ENCODE data around the gene SH2D4B. TPM values are rescaled to one million over a fixed set of nuclear protein-coding genes. Genes with fewer than 3 reads are reported as not detected.

Gene SH2D4B
- total and polyA plus RNA-seq, 10 of the 15 experiments (the other 5 are each of a cell fraction or from before 2014, with no cell fraction given), result 0.04 to 0.21 (median 0.13) TPM; not detected in 5

GRCh38 chr10:80530251-80530650 lies 7.5 kb upstream of the SH2D4B start:
- H3K27me3 ChIP-seq (replicated peaks in 1 of 2; ENCODE audit: control insufficient read depth in 2 of 2, insufficient read depth in 2 of 2, low read length in 1 of 2), result no peaks in the 10 kb centered on the region; a peak in 1 of 4 replicates
- no peaks in the 10 kb centered on the region for H3K79me2 ChIP-seq (ENCODE audit: control insufficient read depth, insufficient read depth, low read length)
- ChIA-PET SMC1A (ENCODE audit: uncharacterized antibody, unreplicated experiment) (interaction anchor here (1.5 to 1.9 kb wide), 2 partner anchors 11 to 25 kb away, joined by 6 to 9 read pairs; no protein-coding TSS in a partner anchor), CTCF (interaction anchor here (1.0 to 1.7 kb wide), 4 partner anchors 25 to 133 kb away, joined by 3 to 9 read pairs (median 6); no protein-coding TSS in a partner anchor), POLR2A (no interaction called here), RAD21 (ENCODE audit: unreplicated experiment) (interaction anchor here (1.1 kb wide), 1 partner anchor 25 kb away, joined by 4 read pairs; no protein-coding TSS in a partner anchor)
- no peak overlapping the region for H3K9ac ChIP-seq (ENCODE audit: control insufficient read depth, insufficient read depth, low read length)
- BruUV-seq (replicated peaks), result no TSS peak
- ATAC-seq (peak; percentile 84), FAIRE-seq (no peak), DNase-seq (ENCODE audit: low read depth, low spot score) (no peak)
- no peak overlapping the region for H2AFZ ChIP-seq (ENCODE audit: control insufficient read depth, low read depth, low read length)
- H3K9me3 ChIP-seq (replicated peaks; ENCODE audit: control insufficient read depth, insufficient read depth, low read length), result no peaks in the 10 kb centered on the region
- intact Hi-C loops (cut with micrococcal nuclease; ENCODE audit: unreplicated experiment), result no loop called here
- H4K20me1 ChIP-seq (ENCODE audit: control insufficient read depth, insufficient read depth), result no peaks in the 10 kb centered on the region
- H3K4me1 ChIP-seq (ENCODE audit: control insufficient read depth, insufficient read depth, low read length), result peaks cover 4% of the 10 kb centered on the region; the same call in 1 of the 2 replicates
- 30% methylated on average over 2 of the region's 2 CpGs for WGBS (ENCODE audit: insufficient coverage, insufficient replicate concordance, low lambda C conversion rate, missing lambda C conversion rate)
- in situ Hi-C loops (cut with MboI), result no loop called here
- H3K4me3 ChIP-seq, result no peak overlapping the region
- no peak overlapping the region for H3K4me2 ChIP-seq (ENCODE audit: control insufficient read depth, insufficient read depth)
- TF ChIP-seq CTCF (IDR thresholded peaks at IDR 0.05 in 2 of 3, conservative IDR thresholded peaks at IDR 0.05 in 1 of 3; ENCODE audit: control insufficient read depth in 2 of 3, extremely low read depth in 1 of 3, insufficient read depth in 1 of 3, low read depth in 3 of 3, low read length in 3 of 3) (peak in 2 of 3 experiments; percentile 38 to 47; a peak in 3 of 6 replicates), GABPA (IDR thresholded peaks at IDR 0.05; ENCODE audit: low read depth) (no peak), DPF2 (IDR thresholded peaks at IDR 0.05) (no peak), RAD21 (IDR thresholded peaks at IDR 0.05; ENCODE audit: insufficient read depth, low read depth, low read length) (peak; percentile 46), SPI1 (IDR thresholded peaks at IDR 0.05; ENCODE audit: borderline replicate concordance, insufficient read depth, low read depth, low read length) (0 out of 2 replicates have a peak, but pooled peaks have one; percentile 11)
- H3K27ac ChIP-seq (ENCODE audit: control insufficient read depth, insufficient read depth), result no peak overlapping the region
- H3K36me3 ChIP-seq (ENCODE audit: control insufficient read depth in 2 of 2, insufficient read depth in 2 of 2, low read length in 1 of 2), result no peaks in the 10 kb centered on the region
